H1 (cell line): ENCODE results near the gene HJURP. TPM values are rescaled to one million over a fixed set of nuclear protein-coding genes. Genes with fewer than 3 reads are reported as not detected.

Experiments used
- CTCF ChIA-PET: fragments of 300-600 bp; sonication (Branson Sonifier 250); formaldehyde crosslinking; loops from one replicate; lab custom pipeline; 2021; ENCODE audit not compliant: partially characterized antibody; lab: Charles Lee
- POLR2A ChIA-PET: fragments of 300-600 bp; sonication (Branson Sonifier 250); formaldehyde crosslinking; loops from one replicate; lab custom pipeline; 2021; ENCODE audit warnings: inconsistent platforms; ENCODE audit not compliant: partially characterized antibody; lab: Charles Lee
- DNase-seq, 2 experiments: peaks; one replicate each; pipeline versions ENCODE4 v3.0.0 to v3.0.0-alpha.2; 2010 to 2022; ENCODE audit warnings: low spot score in 2 of 2, low read depth in 1 of 2, mixed read lengths in 1 of 2
- FAIRE-seq: peaks from 2 replicates; lab custom pipeline; 2011; peaks lifted over from hg19 to GRCh38; lab: Jason Lieb, UNC
- H2AFZ ChIP-seq: 2 replicates; pipeline ENCODE4 v1.8.1; 2012; ENCODE audit warnings: low read length, inconsistent platforms
- H2AK5ac ChIP-seq: 2 replicates; pipeline ENCODE4 v1.6.1; 2013; ENCODE audit warnings: low read depth, low read length
- H2BK120ac ChIP-seq: replicated peaks from 2 replicates; pipeline ENCODE3; 2013; ENCODE audit warnings: low read depth, low read length, inconsistent platforms
- H2BK12ac ChIP-seq: 2 replicates; pipeline ENCODE4 v1.6.1; 2013; ENCODE audit warnings: low read depth, low read length
- H2BK15ac ChIP-seq: 2 replicates; pipeline ENCODE4 v1.6.1; 2013; ENCODE audit warnings: low read length
- H2BK20ac ChIP-seq: 2 replicates; pipeline ENCODE4 v1.6.1; 2013; ENCODE audit warnings: low read length
- H2BK5ac ChIP-seq: 2 replicates; pipeline ENCODE4 v1.6.1; 2013; ENCODE audit warnings: low read depth, low read length
- H3K14ac ChIP-seq: 2 replicates; pipeline ENCODE4 v1.6.1; 2013; ENCODE audit warnings: inconsistent platforms; ENCODE audit not compliant: insufficient read length
- H3K18ac ChIP-seq: 2 replicates; pipeline ENCODE4 v1.6.1; 2013; ENCODE audit warnings: low read length; ENCODE audit errors: extremely low read depth
- H3K23ac ChIP-seq: 2 replicates; pipeline ENCODE4 v1.6.1; 2013; ENCODE audit warnings: inconsistent platforms; ENCODE audit not compliant: insufficient read length
- H3K23me2 ChIP-seq: 2 replicates; pipeline ENCODE4 v1.6.1; 2013; ENCODE audit warnings: low read depth, low read length
- H3K27ac ChIP-seq: 2 replicates; pipeline ENCODE4 v1.6.1; 2011; ENCODE audit warnings: low read depth, low read length, inconsistent platforms
- H3K27me3 ChIP-seq, 4 experiments: replicated peaks in 1 of 4; 1 replicate in 1 of 4; 2 replicates in 3 of 4; pipeline versions ENCODE4 v1.6.1 to v1.8.1; 2011 to 2013; ENCODE audit warnings: low read length in 3 of 4, mild to moderate bottlenecking in 3 of 4, inconsistent platforms in 2 of 4, mixed read lengths in 2 of 4, moderate library complexity in 1 of 4; ENCODE audit not compliant: control insufficient read depth in 3 of 4, insufficient read depth in 3 of 4; ENCODE audit errors: extremely low read depth in 1 of 4
- H3K36me3 ChIP-seq, 4 experiments: 2 replicates each; pipeline versions ENCODE4 v1.6.1 to v1.8.1; 2011 to 2013; ENCODE audit warnings: mild to moderate bottlenecking in 4 of 4, low read length in 3 of 4, moderate library complexity in 2 of 4, control low read depth in 1 of 4, inconsistent platforms in 1 of 4; ENCODE audit not compliant: insufficient read depth in 4 of 4, control insufficient read depth in 2 of 4
- H3K4ac ChIP-seq: replicated peaks from 2 replicates; pipeline ENCODE3; 2013; ENCODE audit warnings: low read length, low read depth, mixed read lengths, inconsistent platforms; ENCODE audit not compliant: insufficient read length
- H3K4me1 ChIP-seq, 4 experiments: replicated peaks in 1 of 4; 1 replicate in 1 of 4; 2 replicates in 3 of 4; pipeline versions ENCODE4 v1.6.1 to v1.8.1; 2011 to 2013; ENCODE audit warnings: low read length in 3 of 4, inconsistent platforms in 2 of 4, mixed read lengths in 1 of 4; ENCODE audit not compliant: insufficient read depth in 4 of 4, control insufficient read depth in 3 of 4
- H3K4me2 ChIP-seq, 2 experiments: 2 replicates each; pipeline versions ENCODE4 v1.6.1 to v1.8.1; 2011 to 2013; ENCODE audit warnings: low read depth in 2 of 2, low read length in 2 of 2, control low read depth in 1 of 2, inconsistent platforms in 1 of 2, mild to moderate bottlenecking in 1 of 2; ENCODE audit not compliant: insufficient read depth in 1 of 2
- H3K4me3 ChIP-seq, 4 experiments: fragments of 200-600, 300-600 bp in 1 of 4; sonication (generic), shearing (Covaris generic), sonication (Bioruptor Twin) in 1 of 4; 2 replicates each; pipeline versions ENCODE4 v1.5.1 to v1.8.1; 2011 to 2016; ENCODE audit warnings: low read length in 4 of 4, low read depth in 3 of 4, control low read depth in 2 of 4, inconsistent platforms in 2 of 4, mild to moderate bottlenecking in 2 of 4, mixed read lengths in 1 of 4, moderate library complexity in 1 of 4; ENCODE audit not compliant: insufficient read depth in 2 of 4; ENCODE audit errors: extremely low read depth in 1 of 4
- H3K56ac ChIP-seq: replicated peaks from 2 replicates; pipeline ENCODE3; 2013; ENCODE audit warnings: low read depth, mild to moderate bottlenecking, mixed read lengths, low read length, inconsistent platforms; ENCODE audit not compliant: insufficient read length
- H3K79me1 ChIP-seq: 2 replicates; pipeline ENCODE4 v1.6.1; 2013; ENCODE audit warnings: low read depth, low read length, control low read depth
- H3K79me2 ChIP-seq, 2 experiments: 2 replicates each; pipeline versions ENCODE4 v1.6.1 to v1.8.1; 2012 to 2013; ENCODE audit warnings: low read length in 2 of 2, mild to moderate bottlenecking in 2 of 2, inconsistent platforms in 1 of 2; ENCODE audit not compliant: insufficient read depth in 2 of 2, control insufficient read depth in 1 of 2
- H3K9ac ChIP-seq, 4 experiments: replicated peaks in 1 of 4; 1 replicate in 1 of 4; 2 replicates in 3 of 4; pipeline versions ENCODE4 v1.6.1 to v1.8.1; 2011 to 2013; ENCODE audit warnings: low read depth in 3 of 4, low read length in 3 of 4, control low read depth in 2 of 4, mild to moderate bottlenecking in 2 of 4, moderate library complexity in 2 of 4, inconsistent platforms in 1 of 4; ENCODE audit errors: extremely low read depth in 1 of 4
- H3K9me3 ChIP-seq, 2 experiments: 2 replicates each; pipeline versions ENCODE4 v1.6.1 to v1.8.1; 2012 to 2013; ENCODE audit warnings: mild to moderate bottlenecking in 2 of 2, moderate library complexity in 2 of 2, control low read depth in 1 of 2, inconsistent platforms in 1 of 2, low read depth in 1 of 2, low read length in 1 of 2, mixed read lengths in 1 of 2; ENCODE audit not compliant: insufficient read depth in 2 of 2
- H4K20me1 ChIP-seq, 2 experiments: replicated peaks in 1 of 2; 2 replicates each; pipeline versions ENCODE3 to v1.8.1; 2011 to 2013; ENCODE audit warnings: inconsistent platforms in 2 of 2, low read length in 2 of 2, mild to moderate bottlenecking in 1 of 2; ENCODE audit not compliant: insufficient read depth in 2 of 2, control insufficient read depth in 1 of 2
- H4K5ac ChIP-seq: 2 replicates; pipeline ENCODE4 v1.6.1; 2013; ENCODE audit warnings: low read length, low read depth, mixed read lengths, inconsistent platforms; ENCODE audit not compliant: insufficient read length
- H4K8ac ChIP-seq: 2 replicates; pipeline ENCODE4 v1.8.0; 2013; ENCODE audit warnings: mild to moderate bottlenecking, moderate library complexity, low read length, inconsistent platforms; ENCODE audit not compliant: insufficient read depth; ENCODE audit errors: extremely low read depth
- H4K91ac ChIP-seq: replicated peaks from 2 replicates; pipeline ENCODE3; 2013; ENCODE audit warnings: low read length, mixed read lengths, inconsistent platforms; ENCODE audit not compliant: insufficient read length
- ASH2L ChIP-seq: fragments of 200-600, 300-600 bp; sonication (generic); IDR thresholded peaks from one replicate; pipeline ENCODE4 v1.7.1; 2017; ENCODE audit warnings: low read length
- BACH1 ChIP-seq: IDR thresholded peaks from 2 replicates; pipeline ENCODE4 v1.6.1; 2012; ENCODE audit warnings: low read length, improper control_type of control experiment
- BRCA1 ChIP-seq: IDR thresholded peaks from 2 replicates; pipeline ENCODE4 v1.6.1; 2012; ENCODE audit warnings: low read depth, low read length, improper control_type of control experiment
- CHD2 ChIP-seq: IDR thresholded peaks from 2 replicates; pipeline ENCODE4 v1.6.1; 2012; ENCODE audit warnings: low read length, improper control_type of control experiment
- KDM5A ChIP-seq: fragments of 200-600 bp; IDR thresholded peaks from 2 replicates; pipeline ENCODE4 v1.7.1; 2012; ENCODE audit warnings: mild to moderate bottlenecking, low read length, inconsistent platforms, mixed read lengths
- NANOG ChIP-seq: IDR thresholded peaks from 2 replicates; pipeline ENCODE4 v1.6.1; 2011; ENCODE audit warnings: low read length, low read depth, mild to moderate bottlenecking, inconsistent platforms; ENCODE audit not compliant: insufficient read depth, poor library complexity, severe bottlenecking
- PHF8 ChIP-seq: fragments of 200-600 bp; sonication (generic); conservative IDR thresholded peaks from 2 replicates; pipeline ENCODE4 v1.7.1; 2012; ENCODE audit warnings: low read depth, mild to moderate bottlenecking, inconsistent platforms, low read length, moderate library complexity
- POLR2AphosphoS5 ChIP-seq: IDR thresholded peaks from 2 replicates; pipeline ENCODE4 v1.6.1; 2011; ENCODE audit warnings: low read depth, low read length
- RXRA ChIP-seq: IDR thresholded peaks from 2 replicates; pipeline ENCODE4 v1.6.1; 2011; ENCODE audit warnings: low read depth, mild to moderate bottlenecking, low read length, moderate library complexity; ENCODE audit not compliant: insufficient read depth
- SP1 ChIP-seq: IDR thresholded peaks from 2 replicates; pipeline ENCODE4 v1.6.1; 2011; ENCODE audit warnings: low read depth, low read length
- SP2 ChIP-seq: IDR thresholded peaks from 2 replicates; pipeline ENCODE4 v1.6.1; 2012; ENCODE audit warnings: mild to moderate bottlenecking, low read length, inconsistent platforms
- WGBS, 2 experiments: shearing (Covaris generic) in 1 of 2; methylation state at CpG; one replicate each; pipeline versions ENCODE4 v1.1.6 to v1.1.7; 2013 to 2015; ENCODE audit warnings: low lambda C conversion rate in 2 of 2, mixed read lengths in 2 of 2, inconsistent platforms in 1 of 2, low coverage in 1 of 2, missing lambda C conversion rate in 1 of 2; ENCODE audit not compliant: insufficient replicate concordance in 2 of 2, insufficient coverage in 1 of 2, insufficient read length in 1 of 2; ENCODE audit errors: extremely low coverage in 1 of 2, missing lambda C conversion rate in 1 of 2; 5-methylcytosine and 5-hydroxymethylcytosine counted together
- polyA plus RNA-seq, 7 experiments: library from polyadenylated mRNA; depleted of rRNA in 3 of 7; stranded (reverse) in 5 of 7; unstranded in 2 of 7; fragments of >200 nt in 5 of 7; fragments of 200-250 nt in 2 of 7; gene quantifications; 1 replicate in 5 of 7; 2 replicates in 1 of 7; 4 replicates in 1 of 7; pipeline versions ENCODE4 v1.2.1 to v1.2.3, GENCODE V29; 2011 to 2013; ENCODE audit warnings: missing spikeins in 2 of 7, mixed read lengths in 2 of 7
- total RNA-seq: library from RNA; stranded (reverse); fragmentation: NEBNext Ultra II Directional; extraction: Animal tissue kit (Norgen Biotek cat#: 25700); gene quantifications from 2 replicates; pipeline ENCODE4 v1.2.1, GENCODE V29; 2021

HJURP gene
- total and polyA plus RNA-seq, 2 of the 8 experiments (the other 6 are each of a cell fraction or from before 2014, with no cell fraction given) = 49.3 to 60.5 TPM

DNA sequence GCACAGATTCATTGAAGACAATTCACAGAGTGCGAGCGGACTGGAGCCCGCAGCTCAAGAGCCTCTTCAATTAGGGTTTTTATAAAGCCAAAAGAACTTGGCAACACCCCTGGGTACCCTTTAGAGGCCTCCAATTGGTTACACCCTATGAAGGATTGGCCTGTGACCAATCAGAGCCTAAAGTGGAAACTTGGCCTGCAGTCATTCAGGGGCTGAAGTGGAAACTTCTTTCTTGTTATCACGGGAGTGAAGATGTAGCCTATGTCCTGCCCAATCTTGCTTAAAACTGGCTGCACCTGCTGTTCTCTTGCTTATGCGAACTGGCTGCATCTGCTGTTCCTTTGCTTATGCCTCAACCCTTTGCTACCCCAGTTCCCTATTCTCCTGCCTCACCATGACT, 1.8 kb upstream of the HJURP start:
- ChIA-PET CTCF (interaction anchor here (0.6 to 3.1 kb wide), 7 partner anchors 10 to 1284 kb away, joined by 3 to 24 read pairs (median 3); partner anchors contain the start of gene MSL3B), POLR2A (interaction anchor here (0.6 to 1.2 kb wide), 3 partner anchors 10 to 536 kb away, joined by 3 read pairs; no protein-coding TSS in a partner anchor)
- peaks cover 7 to 20% (median 9%) of the 10 kb centered on the region in 4 experiments for H3K36me3 ChIP-seq
- no peak overlapping the region for H4K8ac ChIP-seq
- no peak overlapping the region for H3K4ac ChIP-seq
- no peak overlapping the region for H3K18ac ChIP-seq
- WGBS, 2 experiments = 93% methylated on average over 5 of the region's 5 CpGs; no CpG with 5 or more reads in 1 of the 2 experiments
- H2BK5ac ChIP-seq = no peak overlapping the region
- no peak overlapping the region for H2BK120ac ChIP-seq
- H3K27ac ChIP-seq = no peak overlapping the region
- H3K79me1 ChIP-seq = peaks cover 3% of the 10 kb centered on the region; the same call in 1 of the 2 replicates
- H2BK12ac ChIP-seq = no peak overlapping the region
- TF ChIP-seq BRCA1 (no peak), PHF8 (no peak), KDM5A (no peak), CHD2 (0 out of 2 replicates have a peak, but pooled peaks have one; percentile 24), NANOG (no peak), ASH2L (no peak), SP1 (peak; percentile 61), SP2 (no peak; the same call in 1 of the 2 replicates), RXRA (no peak), BACH1 (no peak), POLR2AphosphoS5 (no peak)
- no peak overlapping the region for H2AFZ ChIP-seq
- H2AK5ac ChIP-seq = no peak overlapping the region
- DNase-seq = no peak
- H3K4me3 ChIP-seq = no peak overlapping the region
- H2BK15ac ChIP-seq = no peak overlapping the region
- H2BK20ac ChIP-seq = 0 out of 2 replicates have a peak overlapping the region, but pooled peaks have one; percentile 51
- H3K23ac ChIP-seq = no peak overlapping the region
- peaks cover 7% of the 10 kb centered on the region for H3K23me2 ChIP-seq
- H3K56ac ChIP-seq = no peak overlapping the region
- H3K9me3 ChIP-seq = no peaks in the 10 kb centered on the region
- FAIRE-seq = no peak
- peaks cover 2 to 3% of the 10 kb centered on the region in 2 experiments for H4K20me1 ChIP-seq
- H4K5ac ChIP-seq = no peak overlapping the region
- H4K91ac ChIP-seq = no peak overlapping the region
- peaks cover 0 to 5% (median 2%) of the 10 kb centered on the region in 4 experiments; a peak in 4 of 7 replicates for H3K4me1 ChIP-seq
- peaks cover 18 to 30% of the 10 kb centered on the region in 2 experiments for H3K79me2 ChIP-seq
- no peaks in the 10 kb centered on the region; a peak in 1 of 7 replicates for H3K27me3 ChIP-seq
- no peak overlapping the region for H3K9ac ChIP-seq
- no peak overlapping the region for H3K14ac ChIP-seq
- H3K4me2 ChIP-seq = no peak overlapping the region
